Mesothelial cell of epicardium (in vitro differentiated cells): ENCODE measurements around the gene FPR1. TPM values are rescaled to one million over a fixed set of nuclear protein-coding genes. Genes with fewer than 3 reads are reported as not detected.

Source experiments
- DNase-seq, 2 experiments: peaks; one replicate each; pipeline ENCODE4 v3.0.0; 2021; ENCODE audit warnings: low spot score in 2 of 2; ENCODE audit not compliant: unreplicated experiment in 2 of 2
- H3K27ac Mint-ChIP-seq: 2 replicates; pipeline ENCODE4 v1.8.0; 2021; ENCODE audit warnings: mixed read lengths
- H3K27me3 Mint-ChIP-seq: 2 replicates; pipeline ENCODE4 v1.8.0; 2021; ENCODE audit warnings: low read depth, mixed read lengths
- H3K36me3 Mint-ChIP-seq: 2 replicates; pipeline ENCODE4 v1.8.0; 2021; ENCODE audit warnings: mixed read lengths
- H3K4me1 Mint-ChIP-seq: 2 replicates; pipeline ENCODE4 v1.8.0; 2021; ENCODE audit warnings: mixed read lengths
- H3K4me3 Mint-ChIP-seq: 2 replicates; pipeline ENCODE4 v1.8.0; 2021; ENCODE audit warnings: mild to moderate bottlenecking, moderate library complexity, mixed read lengths
- H3K9me3 Mint-ChIP-seq: 2 replicates; pipeline ENCODE4 v1.8.0; 2021; ENCODE audit warnings: mixed read lengths
- total RNA-seq: library from RNA; stranded (reverse); gene quantifications from 3 replicates; pipeline ENCODE4 v1.2.1, GENCODE V29; 2021
- TF ChIP-seq, protein P1 (sequence below): fragments of 200-600 bp; sonication (generic); IDR thresholded peaks from one replicate; pipeline ENCODE4 v1.5.0; 2021; ENCODE audit warnings: antibody characterized with exemption; ENCODE audit not compliant: unreplicated experiment

The FPR1 gene
- total RNA-seq, 1 donor from 2014 or later = not detected

- H3K9me3 Mint-ChIP-seq = no peaks in the 10 kb centered on the region
- DNase-seq = peak; percentile 93 to 94
- TF ChIP-seq, protein P1, sequence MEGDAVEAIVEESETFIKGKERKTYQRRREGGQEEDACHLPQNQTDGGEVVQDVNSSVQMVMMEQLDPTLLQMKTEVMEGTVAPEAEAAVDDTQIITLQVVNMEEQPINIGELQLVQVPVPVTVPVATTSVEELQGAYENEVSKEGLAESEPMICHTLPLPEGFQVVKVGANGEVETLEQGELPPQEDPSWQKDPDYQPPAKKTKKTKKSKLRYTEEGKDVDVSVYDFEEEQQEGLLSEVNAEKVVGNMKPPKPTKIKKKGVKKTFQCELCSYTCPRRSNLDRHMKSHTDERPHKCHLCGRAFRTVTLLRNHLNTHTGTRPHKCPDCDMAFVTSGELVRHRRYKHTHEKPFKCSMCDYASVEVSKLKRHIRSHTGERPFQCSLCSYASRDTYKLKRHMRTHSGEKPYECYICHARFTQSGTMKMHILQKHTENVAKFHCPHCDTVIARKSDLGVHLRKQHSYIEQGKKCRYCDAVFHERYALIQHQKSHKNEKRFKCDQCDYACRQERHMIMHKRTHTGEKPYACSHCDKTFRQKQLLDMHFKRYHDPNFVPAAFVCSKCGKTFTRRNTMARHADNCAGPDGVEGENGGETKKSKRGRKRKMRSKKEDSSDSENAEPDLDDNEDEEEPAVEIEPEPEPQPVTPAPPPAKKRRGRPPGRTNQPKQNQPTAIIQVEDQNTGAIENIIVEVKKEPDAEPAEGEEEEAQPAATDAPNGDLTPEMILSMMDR = no peak
- H3K27me3 Mint-ChIP-seq = no peaks in the 10 kb centered on the region
- peak overlapping the region; percentile 98 for H3K27ac Mint-ChIP-seq
- peaks cover 38% of the 10 kb centered on the region for H3K36me3 Mint-ChIP-seq
- H3K4me3 Mint-ChIP-seq = peak overlapping the region; percentile 68
- peaks cover 47% of the 10 kb centered on the region for H3K4me1 Mint-ChIP-seq
Observed at GRCh38 chr19:51703575-51704515, 47.8 kb downstream of the FPR1 start.

- Mint-ChIP-seq H3K36me3 (peaks cover 42% of the 10 kb centered on the region), H3K9me3 (no peaks in the 10 kb centered on the region)
- DNase-seq = peak in 1 of 2 experiments; percentile 51
Observed at GRCh38 chr19:51702825-51703574, 48.7 kb downstream of the FPR1 start.

GRCh38 chr19:51702103-51702824 lies 49.4 kb downstream of the FPR1 start:
- TF ChIP-seq, protein P1 = no peak
- H3K27me3 Mint-ChIP-seq = no peaks in the 10 kb centered on the region
- peak overlapping the region; percentile 68 for H3K4me3 Mint-ChIP-seq
- no peaks in the 10 kb centered on the region for H3K9me3 Mint-ChIP-seq
- peak in 1 of 2 experiments; percentile 84 for DNase-seq
- H3K27ac Mint-ChIP-seq = peak overlapping the region; percentile 98
- peaks cover 45% of the 10 kb centered on the region for H3K36me3 Mint-ChIP-seq
- H3K4me1 Mint-ChIP-seq = peaks cover 44% of the 10 kb centered on the region

More at GRCh38 chr19:51702825-51703574, 48.7 kb downstream of the FPR1 start:
- H3K4me1 Mint-ChIP-seq = peaks cover 44% of the 10 kb centered on the region
- TF ChIP-seq, protein P1 = no peak
- H3K27me3 Mint-ChIP-seq = no peaks in the 10 kb centered on the region
- H3K27ac Mint-ChIP-seq = peak overlapping the region; percentile 98
- peak overlapping the region; percentile 68 for H3K4me3 Mint-ChIP-seq

DNA sequence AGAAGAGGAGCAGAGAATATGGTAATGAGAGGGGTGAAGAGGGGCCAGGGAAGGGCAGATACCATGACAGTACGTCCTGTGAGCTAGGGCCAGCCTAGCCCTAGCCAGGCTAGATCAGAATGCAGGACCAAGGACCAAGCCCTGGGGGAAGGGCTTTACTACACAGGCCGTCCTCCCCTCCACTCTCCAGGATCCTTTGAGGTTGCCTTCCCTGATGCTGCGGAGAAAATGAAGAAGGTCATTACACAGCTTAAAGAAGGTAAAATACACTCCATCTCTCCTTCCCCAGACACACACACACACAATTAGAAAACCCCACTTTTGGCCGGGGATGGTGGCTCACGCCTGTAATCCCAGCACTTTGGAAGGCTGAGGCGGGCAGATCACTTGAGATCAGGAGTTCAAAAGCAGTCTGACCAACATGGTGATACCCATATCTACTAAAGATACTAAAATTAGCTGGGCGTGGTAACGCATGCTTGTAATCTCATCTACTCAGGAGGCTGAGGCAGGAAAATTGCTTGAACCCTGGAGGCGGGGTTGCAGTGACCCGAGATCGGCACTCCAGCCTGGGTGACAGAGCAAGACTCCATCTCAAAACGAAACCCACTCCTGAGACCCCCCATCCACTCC lies 50.1 kb downstream of the FPR1 start:
- Mint-ChIP-seq H3K36me3 (peaks cover 47% of the 10 kb centered on the region), H3K27me3 (no peaks in the 10 kb centered on the region), H3K4me1 (peaks cover 44% of the 10 kb centered on the region)

More for the DNA sequence above, 50.1 kb downstream of the FPR1 start:
- Mint-ChIP-seq H3K9me3 (no peaks in the 10 kb centered on the region), H3K27ac (peak overlapping the region; percentile 98), H3K4me3 (no peak overlapping the region)
- no peak for DNase-seq
- TF ChIP-seq, protein P1 = no peak
